ENCODE data around the gene APLF.
A peak's percentile ranks its signal among the peaks of the same experiment; 100 is the strongest.
"Not testable (repeated sequence)": the region's sequence is repeated elsewhere in the genome, so short reads cannot be mapped to it uniquely, and the experiment has no call there.

Gene APLF

DNA sequence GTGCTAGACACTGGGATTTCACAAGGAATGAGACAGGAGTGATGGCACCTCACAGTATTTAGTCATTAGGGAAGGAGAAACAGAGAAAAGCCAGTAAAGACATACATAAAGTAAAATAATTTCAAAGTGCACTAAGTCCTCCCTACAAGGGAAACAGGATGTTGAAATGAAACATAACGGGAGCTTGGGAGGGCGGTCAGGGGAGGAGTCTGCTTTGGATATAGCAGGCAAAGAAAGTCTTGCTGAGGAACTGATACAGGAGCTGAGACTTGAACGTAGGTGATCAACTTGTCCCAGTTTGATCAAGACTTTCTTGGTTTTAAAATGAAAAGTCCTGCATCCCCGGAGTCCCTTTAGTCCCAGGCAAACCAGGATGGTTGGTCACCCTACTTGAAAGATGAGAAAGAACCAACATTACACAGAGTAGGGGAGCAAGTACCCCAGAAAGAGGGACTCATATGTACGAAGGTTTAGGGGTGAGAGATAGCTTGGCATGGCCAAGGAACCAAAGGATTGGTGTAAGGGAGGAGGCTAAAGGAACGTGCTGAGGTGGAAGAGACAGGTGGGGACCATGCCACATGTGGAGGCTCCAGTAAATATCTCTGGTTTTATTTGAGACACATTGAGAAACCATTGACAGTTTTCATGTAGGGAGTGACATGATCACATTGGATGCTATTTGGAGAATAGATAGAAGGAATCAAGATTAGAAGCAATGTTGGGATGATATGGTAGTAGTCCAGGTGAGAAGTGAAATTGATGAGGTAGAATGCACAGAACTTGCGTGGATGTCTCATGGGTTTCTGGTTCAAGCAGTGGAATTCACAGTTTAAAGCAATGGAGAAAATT lies 28.7 kb upstream of the APLF start:
- no peak for DNase-seq (ENCODE audit: low read depth in 2 of 2, low spot score in 1 of 2)

DNA sequence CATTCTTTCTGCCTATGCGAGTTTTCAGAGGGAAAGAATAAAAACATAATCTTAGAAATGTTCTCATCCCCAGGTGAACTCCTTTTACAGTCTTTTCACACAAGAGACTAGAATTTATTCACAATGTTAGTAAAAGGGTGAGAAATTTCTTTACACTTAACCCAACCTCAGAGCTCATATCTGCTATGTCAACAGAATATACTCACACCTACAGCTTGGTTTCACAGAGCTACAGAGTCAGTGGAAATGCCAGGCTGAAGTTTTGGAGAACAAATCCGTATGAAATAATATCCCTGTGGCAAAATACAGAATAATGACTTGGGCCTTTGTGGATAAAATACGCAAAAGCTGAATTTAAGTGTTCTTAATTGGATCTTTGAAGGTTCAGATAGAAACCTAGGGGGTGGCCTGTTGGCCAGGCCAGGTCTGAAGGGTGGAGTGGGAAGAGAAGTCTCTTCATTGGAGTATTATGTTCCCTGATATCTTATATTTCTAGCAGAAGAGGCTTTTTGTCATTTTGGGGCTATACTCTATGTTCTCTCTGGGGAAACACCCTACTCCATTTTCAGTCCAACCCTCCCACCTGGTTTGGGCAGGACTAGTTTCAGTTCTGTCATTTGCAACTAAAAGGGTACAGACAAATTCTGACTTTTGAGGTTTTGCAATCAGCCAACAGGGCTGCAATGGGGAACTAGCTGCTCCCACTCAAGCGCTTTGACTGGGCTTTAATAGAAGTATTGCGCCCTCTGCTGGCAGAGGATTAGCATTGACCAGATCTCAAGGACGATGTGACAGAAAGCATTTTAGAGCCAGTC lies 26.0 kb upstream of the APLF start:
- peak; percentile 67 to 70 for DNase-seq (ENCODE audit: low read depth in 2 of 2, low spot score in 1 of 2)

DNA sequence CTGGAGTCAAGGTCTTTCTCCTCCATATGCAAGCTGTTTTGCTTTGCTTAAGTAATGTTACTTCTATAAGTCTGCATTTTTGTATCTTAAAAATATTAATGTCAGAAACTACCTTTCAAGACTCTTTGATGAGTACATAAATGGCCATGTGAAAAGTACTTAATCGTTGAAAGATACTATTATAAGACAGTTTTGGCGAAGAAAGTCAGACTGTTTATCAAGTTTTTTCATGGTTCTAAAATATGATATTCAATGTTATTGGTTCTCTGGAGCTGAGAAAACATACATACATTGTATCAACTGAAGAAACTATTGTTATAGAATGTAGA lies 25.4 kb upstream of the APLF start:
- no peak for DNase-seq (ENCODE audit: low read depth in 2 of 2, low spot score in 1 of 2)

DNA sequence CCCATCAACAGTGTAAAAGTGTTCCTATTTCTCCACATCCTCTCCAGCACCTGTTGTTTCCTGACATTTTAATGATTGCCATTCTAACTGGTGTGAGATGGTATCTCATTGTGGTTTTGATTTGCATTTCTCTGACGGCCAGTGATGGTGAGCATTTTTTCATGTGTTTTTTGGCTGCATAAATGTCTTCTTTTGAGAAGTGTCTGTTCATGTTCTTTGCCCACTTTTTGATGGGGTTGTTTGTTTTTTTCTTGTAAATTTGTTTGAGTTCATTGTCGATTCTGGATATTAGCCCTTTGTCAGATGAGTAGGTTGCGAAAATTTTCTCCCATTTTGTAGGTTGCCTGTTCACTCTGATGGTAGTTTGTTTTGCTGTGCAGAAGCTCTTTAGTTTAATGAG lies 21.0 kb upstream of the APLF start:
- not testable (repeated sequence) for DNase-seq (ENCODE audit: low read depth in 2 of 2, low spot score in 1 of 2)

DNA sequence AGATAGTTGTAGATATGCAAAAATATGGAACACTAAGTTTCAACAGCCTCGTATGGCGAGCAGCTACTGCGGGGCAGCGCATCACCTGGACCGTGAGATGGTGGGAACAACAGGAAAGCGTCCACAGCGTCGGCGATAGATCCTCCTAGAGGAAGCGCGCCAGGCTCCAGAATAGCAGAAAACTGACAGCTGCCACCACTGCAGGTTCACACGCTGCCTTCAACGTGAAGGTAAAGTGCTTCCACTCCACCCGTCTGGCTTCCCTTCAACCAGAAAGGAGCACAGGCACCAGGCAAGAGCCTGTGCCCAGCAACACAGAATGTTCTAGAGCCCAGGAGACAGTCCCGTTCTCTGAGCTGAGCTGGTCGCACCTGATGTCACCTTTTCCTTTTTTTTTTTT lies 20.3 kb upstream of the APLF start:
- no peak for DNase-seq (ENCODE audit: low read depth in 2 of 2, low spot score in 1 of 2)

DNA sequence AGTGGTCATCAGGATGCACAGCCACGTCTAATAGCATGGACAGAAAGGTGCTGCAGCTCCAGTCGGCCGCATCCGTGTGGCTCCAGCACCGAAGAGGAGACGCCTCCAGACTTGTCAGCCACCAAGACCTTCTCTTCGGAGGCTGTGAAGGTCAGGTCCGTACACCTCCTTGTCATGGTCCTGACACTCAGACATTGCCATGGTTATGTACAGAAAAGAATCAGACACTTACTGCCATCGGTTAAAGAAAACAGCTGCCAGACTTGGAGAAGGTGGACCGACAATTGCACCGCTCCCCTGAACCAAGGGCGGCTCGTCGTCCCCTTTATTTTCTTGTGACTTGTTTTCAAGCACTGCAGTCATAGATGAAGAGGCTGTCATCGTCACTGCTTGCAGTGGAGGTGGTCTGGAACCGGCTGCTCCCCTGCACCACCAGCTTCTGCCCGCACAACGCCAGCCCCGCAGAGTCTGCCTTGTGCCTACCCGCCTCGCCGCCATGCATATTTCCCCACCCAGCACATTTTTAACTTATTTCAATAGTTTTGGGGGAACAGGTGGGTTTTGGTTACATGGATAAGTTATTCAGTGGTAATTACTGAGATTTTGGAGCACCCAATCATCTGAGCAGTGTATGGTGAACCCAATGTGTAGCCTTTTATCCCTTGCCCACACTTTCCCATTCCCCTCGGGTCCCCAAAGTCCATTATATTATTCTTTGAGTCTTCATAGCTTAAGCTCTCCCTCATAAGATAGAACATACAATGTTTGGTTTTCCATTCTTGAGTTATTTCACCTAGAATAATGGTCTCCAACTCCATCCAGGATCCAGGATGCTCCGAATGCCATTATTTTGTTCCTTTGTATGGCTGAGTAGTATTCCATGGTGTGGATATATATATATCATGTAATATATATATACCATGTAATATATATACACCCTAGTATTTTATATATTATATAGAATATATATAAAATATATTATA lies 18.4 kb upstream of the APLF start:
- no peak for DNase-seq (ENCODE audit: low read depth in 2 of 2, low spot score in 1 of 2)

DNA sequence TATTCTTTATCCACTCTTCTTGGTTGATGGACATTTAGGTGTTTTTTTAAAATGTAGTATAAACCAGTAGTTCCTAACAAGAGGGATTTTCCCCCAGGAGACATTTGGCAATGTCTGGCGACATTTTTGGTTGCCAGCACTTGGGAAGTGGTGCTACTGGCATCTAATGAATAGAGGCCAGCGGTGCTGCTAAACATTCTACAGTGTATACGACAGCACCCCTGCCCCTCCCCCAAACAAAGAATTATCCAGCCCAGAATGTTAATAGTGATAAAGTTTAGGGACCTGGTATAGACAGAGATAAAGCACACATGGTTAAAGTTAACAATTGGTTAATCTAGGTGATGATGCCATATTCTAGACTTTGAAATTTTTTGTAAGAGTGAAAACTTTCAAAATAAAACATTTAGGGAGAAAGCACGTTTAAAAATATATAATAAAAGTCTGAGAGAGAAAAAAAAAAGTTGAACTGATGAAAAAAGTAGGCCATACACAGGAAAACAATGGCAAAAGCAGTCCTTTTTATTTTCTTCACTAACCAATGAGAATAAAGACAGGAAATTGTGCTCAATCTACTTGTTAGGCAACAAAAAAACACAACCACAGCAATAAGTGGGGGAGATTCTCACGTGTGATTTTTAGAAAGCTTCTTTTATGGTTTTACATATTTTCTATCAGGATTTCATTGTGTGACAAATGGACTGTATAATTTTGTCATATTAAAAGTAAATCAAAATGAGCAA lies 15.1 kb upstream of the APLF start:
- DNase-seq (ENCODE audit: low read depth in 2 of 2, low spot score in 1 of 2), result no peak

DNA sequence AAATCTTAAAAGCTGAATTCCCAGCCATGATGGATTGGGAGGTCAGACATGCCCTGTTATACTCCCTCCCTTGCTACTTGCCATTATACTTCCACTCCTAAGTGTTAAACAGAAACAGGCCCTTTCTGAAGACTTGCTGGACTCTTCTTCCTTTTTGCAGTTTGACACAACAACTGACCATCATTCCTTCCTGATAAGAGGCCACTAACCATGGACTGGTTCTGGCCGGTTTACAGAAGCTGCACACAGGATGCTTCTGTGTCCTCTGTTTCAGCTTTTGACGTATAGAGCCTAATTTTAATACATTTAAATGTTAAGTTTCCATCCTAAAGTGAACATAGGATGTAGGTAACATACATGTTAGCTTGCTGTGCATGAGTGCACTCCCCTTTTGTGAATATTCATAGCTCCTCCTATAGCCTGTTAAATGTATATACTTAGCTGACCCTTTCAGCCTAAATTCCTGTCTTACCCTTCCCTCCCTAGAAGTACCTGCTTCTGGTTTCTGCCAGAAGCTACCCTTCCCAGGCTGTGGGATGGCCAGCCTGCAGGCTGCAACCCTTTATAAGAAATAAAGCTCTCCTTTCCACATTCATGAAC lies 13.5 kb upstream of the APLF start:
- no peak for DNase-seq (ENCODE audit: low read depth in 2 of 2, low spot score in 1 of 2)

DNA sequence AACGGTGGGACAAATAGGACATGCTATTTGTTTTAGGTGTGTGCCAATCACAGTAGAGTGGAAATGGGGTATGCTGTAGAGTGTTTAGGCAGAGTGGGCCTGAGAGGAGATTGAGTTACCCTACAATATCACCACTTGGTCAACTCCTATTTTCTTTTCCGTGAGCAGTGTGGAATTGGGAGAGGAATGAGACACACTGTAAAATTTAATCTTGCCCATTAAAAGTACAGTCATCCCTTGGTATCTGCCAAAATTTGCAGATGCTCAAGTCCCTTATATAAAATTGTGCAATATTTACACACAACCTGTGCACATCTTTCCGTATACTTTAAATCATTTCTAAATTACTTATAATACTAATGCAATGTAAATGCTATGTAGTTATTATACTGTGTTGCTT lies 12.7 kb upstream of the APLF start:
- DNase-seq (ENCODE audit: low read depth in 2 of 2, low spot score in 1 of 2), result no peak

DNA sequence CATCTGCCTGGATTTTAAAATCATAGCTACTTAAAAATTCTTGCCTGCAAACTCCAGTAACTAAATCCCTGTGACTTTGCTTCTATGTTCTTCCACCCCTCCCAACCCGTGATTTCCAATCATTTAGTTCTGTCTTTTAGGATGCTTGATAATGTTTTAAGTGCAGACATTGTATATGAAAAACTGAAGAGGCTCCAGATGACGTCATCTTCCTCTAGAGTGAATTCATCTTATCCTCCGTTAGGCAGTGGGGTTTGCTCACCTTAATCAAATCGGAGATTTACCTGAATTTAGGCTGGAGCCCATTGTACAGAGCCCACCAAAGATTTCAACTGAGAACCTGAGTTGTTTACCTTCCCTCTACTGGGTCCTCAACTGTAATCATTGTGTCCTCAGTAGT lies 11.2 kb upstream of the APLF start:
- no peak for DNase-seq (ENCODE audit: low read depth in 2 of 2, low spot score in 1 of 2)

DNA sequence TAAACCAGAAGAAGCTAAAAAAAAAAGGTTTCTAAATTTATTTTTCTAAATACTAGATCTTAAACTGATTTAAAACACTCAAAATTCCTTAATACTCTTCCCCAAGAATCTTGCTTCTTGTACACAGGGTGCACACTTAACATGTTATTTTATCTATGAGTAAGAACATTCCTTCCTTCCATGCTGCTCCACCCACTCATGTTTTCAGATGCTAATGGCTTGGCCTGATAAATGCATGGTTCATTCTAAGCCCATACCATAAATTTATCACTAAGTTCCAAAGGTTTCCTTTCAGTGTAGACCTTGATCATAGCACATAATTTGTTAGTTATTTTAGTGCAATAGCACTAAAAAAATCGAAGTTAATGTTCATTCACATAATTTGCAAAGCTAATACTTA lies 8.4 kb upstream of the APLF start:
- no peak for DNase-seq (ENCODE audit: low read depth in 2 of 2, low spot score in 1 of 2)

DNA sequence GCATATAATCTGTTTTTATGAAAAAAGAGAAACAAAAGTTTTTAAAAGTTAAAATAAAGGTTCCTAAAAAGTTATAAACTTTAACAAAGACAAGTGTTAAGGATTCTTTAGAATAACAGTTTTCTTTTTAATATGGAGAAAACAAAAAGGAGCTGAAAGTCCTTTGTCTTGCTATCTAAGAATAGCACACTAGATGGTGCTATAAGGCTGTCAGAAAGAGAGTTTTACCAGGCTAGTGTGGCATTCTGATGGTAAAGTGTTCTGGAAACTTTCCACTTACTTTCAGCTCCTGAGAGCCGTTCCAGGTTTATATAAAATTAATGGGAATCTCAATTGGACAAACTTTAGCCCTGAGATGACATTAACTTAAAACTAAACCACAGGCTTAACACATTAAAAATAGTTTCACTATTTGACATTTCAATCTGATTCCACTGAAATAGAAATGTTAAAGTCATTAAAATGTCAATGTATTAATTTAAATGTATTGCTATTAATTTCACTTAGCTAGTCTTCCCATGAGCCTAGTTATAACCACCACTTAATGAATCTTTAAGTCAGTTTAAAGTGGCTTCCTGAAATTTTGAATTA lies 4.0 kb upstream of the APLF start:
- no peak for DNase-seq (ENCODE audit: low read depth in 2 of 2, low spot score in 1 of 2)

DNA sequence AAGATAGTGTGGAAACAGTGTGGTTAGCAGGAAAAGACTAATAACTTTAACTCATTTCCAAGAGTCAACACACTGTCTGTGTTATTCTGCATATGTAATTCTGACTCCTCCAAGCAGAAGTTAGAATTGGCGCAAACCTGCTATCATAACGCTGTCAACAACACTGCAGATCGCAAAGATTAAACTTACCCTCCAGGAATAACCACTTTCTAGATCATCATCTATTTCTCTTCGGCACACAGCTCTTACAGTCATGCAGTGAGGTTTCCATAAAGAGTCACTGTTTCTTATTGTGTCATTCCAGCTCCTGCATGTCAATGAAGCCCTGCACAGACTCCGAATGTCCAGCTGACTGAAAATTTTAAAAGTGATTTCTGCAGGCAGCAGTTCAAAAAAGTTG lies 2.7 kb upstream of the APLF start:
- no peak for DNase-seq (ENCODE audit: low read depth in 2 of 2, low spot score in 1 of 2)

DNA sequence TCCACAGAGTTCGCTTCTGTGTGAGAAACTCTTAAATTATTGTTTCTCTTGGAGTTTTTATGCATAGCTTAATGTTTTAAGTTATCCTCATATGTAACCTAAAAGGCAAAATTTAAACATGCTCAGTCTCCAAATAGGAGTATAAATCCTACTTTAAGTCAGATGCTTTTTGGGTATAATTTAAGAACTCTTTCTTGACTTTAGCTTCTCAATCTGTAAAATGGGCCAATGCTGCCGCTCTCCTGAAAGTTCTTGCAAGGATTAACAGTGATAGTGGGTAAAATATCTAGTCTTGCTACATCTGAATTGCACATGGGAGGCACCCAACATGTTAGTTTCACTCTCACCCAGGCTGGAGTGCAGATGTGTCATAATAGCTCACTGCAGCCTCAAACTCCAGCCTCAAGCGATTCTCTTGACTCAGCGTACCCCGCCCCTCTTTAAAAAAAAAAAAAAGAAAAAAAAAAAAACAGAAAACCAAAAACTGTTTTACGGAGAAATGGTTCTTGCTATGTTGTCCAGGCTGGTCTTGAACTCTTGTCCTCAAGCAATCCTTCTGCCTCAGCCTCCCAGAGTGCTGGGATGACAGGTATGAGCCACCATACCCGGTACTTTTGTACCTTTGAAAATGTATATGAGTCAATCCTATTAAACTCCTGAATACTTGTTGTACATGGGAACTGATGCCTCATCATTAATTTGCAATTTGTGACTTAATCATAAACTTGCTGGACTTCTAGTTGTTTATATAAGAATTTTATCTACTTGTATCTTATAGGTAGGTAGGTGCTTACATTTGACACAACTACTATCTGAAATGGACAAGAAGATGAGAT lies 2.1 kb upstream of the APLF start:
- no peak for DNase-seq (ENCODE audit: low read depth in 2 of 2, low spot score in 1 of 2)

DNA sequence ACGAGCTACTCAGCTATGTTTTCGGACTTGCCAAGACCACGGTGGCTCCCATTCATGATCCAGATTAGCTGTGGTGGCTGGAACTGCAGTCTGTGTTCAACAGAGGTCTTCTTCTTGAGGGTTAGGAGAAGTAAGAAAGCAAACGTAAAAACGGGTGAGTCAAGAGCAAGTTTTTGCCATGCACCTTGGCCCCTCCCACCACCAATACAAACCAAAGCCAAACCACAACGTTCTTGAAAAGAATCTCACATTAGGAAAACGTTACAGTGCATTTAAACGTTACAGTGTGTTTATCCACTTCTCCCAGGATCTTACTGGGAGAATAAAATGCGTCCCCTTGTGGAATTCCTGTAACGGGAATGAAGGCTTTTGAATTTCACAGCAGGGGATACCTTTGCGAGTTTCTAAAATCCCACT lies 1.0 kb upstream of the APLF start:
- peak; percentile 40 for DNase-seq (ENCODE audit: low read depth in 2 of 2, low spot score in 1 of 2)

DNA sequence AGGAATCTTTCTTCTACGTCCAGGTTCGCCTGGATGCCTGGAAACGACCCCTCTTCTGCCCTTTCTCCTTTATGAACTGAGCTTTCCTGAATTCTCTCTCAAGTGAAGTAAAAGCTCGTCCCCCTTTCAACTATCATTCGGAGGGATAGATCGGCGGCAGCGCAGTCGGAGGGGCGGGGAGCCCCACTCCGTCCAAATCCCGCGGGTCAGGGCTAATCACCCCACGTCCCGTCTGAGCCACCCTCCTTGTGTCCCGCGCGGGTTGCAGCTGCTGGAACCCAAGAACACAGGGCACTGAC lies 658 bp upstream of the APLF start:
- DNase-seq (ENCODE audit: low read depth in 2 of 2, low spot score in 1 of 2), result no peak

DNA sequence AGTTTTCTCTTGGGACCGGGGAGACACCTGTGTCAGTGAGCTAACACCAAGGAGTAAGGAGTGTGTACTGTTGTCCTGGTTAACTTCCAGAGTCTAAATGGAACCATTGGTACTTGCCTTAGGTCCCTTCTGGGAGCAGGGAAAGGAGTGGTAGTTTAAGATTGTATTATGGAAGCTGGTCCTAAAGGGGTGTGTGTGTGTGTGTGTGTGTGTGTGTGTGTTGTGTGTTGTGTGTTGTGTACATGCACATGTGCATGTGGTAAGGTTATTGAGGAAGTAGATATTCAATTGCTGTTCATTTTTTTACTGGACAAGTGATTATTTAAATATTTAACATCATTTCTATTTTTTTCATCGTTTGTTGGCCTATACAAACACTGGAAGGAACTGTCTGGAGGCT lies 1.4 kb downstream of the APLF start:
- no peak for DNase-seq (ENCODE audit: low read depth in 2 of 2, low spot score in 1 of 2)

DNA sequence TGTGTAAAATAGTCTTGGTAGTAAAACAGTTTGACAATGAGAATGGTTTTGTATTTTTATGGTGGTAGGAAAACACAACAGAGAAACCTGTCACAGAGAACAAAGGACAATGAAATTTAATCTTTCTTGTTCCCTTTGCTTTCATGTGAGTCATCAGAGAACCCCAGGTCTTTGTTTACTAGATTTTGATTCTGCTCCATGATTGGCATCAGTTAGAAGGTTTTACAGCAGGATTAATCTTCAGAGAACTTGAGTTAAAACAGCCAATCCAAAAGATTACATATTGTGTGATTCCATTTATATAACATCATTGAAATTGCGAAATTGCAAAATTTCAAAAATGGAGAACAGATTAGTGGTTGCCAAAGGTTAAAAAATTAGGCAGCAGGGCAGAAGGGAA lies 2.5 kb downstream of the APLF start:
- no peak for DNase-seq (ENCODE audit: low read depth in 2 of 2, low spot score in 1 of 2)

DNA sequence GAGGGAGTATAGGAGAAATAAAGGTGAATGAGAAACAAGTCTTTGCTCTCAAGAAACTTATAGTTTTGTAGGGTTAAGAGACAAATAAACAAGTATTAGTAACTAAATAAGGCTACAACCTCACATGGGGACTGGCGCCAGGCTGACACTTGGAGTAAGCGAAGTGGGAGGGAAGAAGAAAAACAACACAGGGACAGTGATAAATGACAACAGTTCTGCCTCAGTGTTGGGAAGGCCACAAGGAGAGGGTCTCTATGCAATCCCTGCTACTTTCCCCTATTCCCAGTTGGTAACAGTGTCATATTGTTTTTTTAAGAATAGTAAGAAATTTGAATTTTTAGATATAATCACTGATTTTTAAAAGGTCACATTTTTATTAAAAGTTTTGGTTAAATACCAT lies 4.0 kb downstream of the APLF start:
- DNase-seq (ENCODE audit: low read depth in 2 of 2, low spot score in 1 of 2), result no peak

All from stimulated activated CD8-positive, alpha-beta memory T cell treated with anti-CD3 and anti-CD28 coated beads, Interleukin-4, amount 100 ng/mL, for 4 hours (primary cell).